Common myeloid progenitor, CD34-positive (primary cell): ENCODE data around the gene PIK3IP1.

Source experiments
- CTCF ChIA-PET: fragments of 350-600 bp; sonication (Branson Sonifier 250); formaldehyde crosslinking; loops from one replicate; lab custom pipeline; 2021; ENCODE audit warnings: antibody characterized with exemption; lab: Charles Lee
- POLR2A ChIA-PET: fragments of 350-600 bp; sonication (Branson Sonifier 250); formaldehyde crosslinking; loops from one replicate; lab custom pipeline; 2021; ENCODE audit warnings: antibody characterized with exemption; lab: Charles Lee
- DNase-seq, 3 donors: peaks; one replicate each; pipeline versions ENCODE4 v3.0.0 to v3.0.0-alpha.2; 2013
- H3K27ac ChIP-seq, 2 experiments: 1 replicate in 1 of 2; 2 replicates in 1 of 2; pipeline ENCODE4 v1.7.0; 2013; ENCODE audit warnings: inconsistent platforms in 2 of 2, low read length in 2 of 2, mild to moderate bottlenecking in 2 of 2, low read depth in 1 of 2, moderate library complexity in 1 of 2; ENCODE audit not compliant: severe bottlenecking in 2 of 2, insufficient read depth in 1 of 2, poor library complexity in 1 of 2
- H3K27me3 ChIP-seq, 5 experiments: replicated peaks in 2 of 5; 1 replicate in 3 of 5; 2 replicates in 2 of 5; pipeline versions ENCODE4 v1.6.1 to v1.7.0; 2013; ENCODE audit warnings: low read length in 4 of 5, mild to moderate bottlenecking in 2 of 5, moderate library complexity in 2 of 5, inconsistent platforms in 1 of 5; ENCODE audit not compliant: insufficient read depth in 5 of 5, control insufficient read depth in 4 of 5
- H3K36me3 ChIP-seq, 4 experiments: 1 replicate in 2 of 4; 2 replicates in 2 of 4; pipeline versions ENCODE4 v1.6.1 to v1.7.0; 2013; ENCODE audit warnings: low read length in 3 of 4, control low read depth in 1 of 4, mild to moderate bottlenecking in 1 of 4; ENCODE audit not compliant: control insufficient read depth in 4 of 4, insufficient read depth in 4 of 4
- H3K4me1 ChIP-seq, 4 experiments: 1 replicate in 3 of 4; 2 replicates in 1 of 4; pipeline versions ENCODE4 v1.6.1 to v1.7.1; 2013; ENCODE audit warnings: low read length in 3 of 4, mild to moderate bottlenecking in 3 of 4, control low read depth in 1 of 4, inconsistent platforms in 1 of 4, moderate library complexity in 1 of 4; ENCODE audit not compliant: control insufficient read depth in 4 of 4, insufficient read depth in 4 of 4; ENCODE audit errors: control extremely low read depth in 1 of 4
- H3K4me3 ChIP-seq, 7 experiments: 1 replicate in 4 of 7; 2 replicates in 3 of 7; pipeline versions ENCODE4 v1.5.1 to v1.7.0; 2013; ENCODE audit warnings: mild to moderate bottlenecking in 7 of 7, low read length in 6 of 7, moderate library complexity in 6 of 7, inconsistent platforms in 2 of 7, low read depth in 2 of 7, control low read depth in 1 of 7; ENCODE audit not compliant: insufficient read depth in 4 of 7, control insufficient read depth in 1 of 7; ENCODE audit errors: extremely low read depth in 1 of 7
- H3K9me3 ChIP-seq, 5 experiments: 1 replicate in 4 of 5; 2 replicates in 1 of 5; pipeline versions ENCODE4 v1.6.1 to v1.7.1; 2013; ENCODE audit warnings: low read length in 4 of 5, mild to moderate bottlenecking in 2 of 5, inconsistent platforms in 1 of 5, low read depth in 1 of 5, moderate library complexity in 1 of 5; ENCODE audit not compliant: control insufficient read depth in 4 of 5, insufficient read depth in 2 of 5; ENCODE audit errors: control extremely low read depth in 1 of 5
- WGBS: methylation state at CpG from one replicate; pipeline ENCODE4 v1.1.5; 2013; ENCODE audit not compliant: insufficient coverage; 5-methylcytosine and 5-hydroxymethylcytosine counted together

Gene PIK3IP1

DNA sequence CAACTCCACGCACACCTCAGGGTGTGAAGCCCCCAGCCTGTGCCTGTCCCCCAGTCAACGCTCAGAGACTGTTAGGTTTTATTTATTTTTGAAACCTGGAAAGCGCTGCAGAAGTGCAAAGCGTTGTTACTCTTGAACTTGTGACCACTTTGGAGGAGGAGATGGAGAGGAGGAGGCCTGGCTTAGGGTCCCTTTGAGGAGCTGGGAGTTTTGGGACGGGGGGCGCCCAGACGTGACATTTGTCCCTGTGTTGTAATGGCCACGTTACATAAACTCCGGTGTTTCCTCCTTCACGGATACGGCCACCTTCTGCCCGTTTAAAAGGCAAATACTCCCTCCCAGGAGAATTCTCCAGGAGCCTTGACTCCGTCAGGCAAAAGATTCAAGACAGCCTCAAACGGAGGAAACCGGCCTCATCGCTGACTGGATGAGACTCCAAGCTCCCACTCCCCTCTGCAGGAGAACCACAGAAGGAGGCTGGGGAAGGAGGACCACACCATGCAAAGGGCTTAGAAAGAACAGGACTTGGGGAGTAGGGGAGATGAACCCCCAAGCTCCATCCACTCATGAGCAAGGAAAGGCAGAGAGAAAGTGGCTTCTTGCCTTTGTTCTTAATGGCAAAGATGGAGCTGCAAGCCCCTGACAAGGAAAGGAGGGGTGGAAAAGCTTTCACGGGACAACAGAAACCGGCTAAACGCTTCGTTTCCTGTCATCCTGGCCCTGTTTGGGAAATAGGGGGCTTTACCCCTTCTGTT lies 630 bp downstream of the PIK3IP1 start:
- 0% methylated on average over 13 of the region's 20 CpGs for WGBS
- peak overlapping the region; percentile 61 to 82 for H3K27ac ChIP-seq
- peaks cover 10 to 93% (median 63%) of the 10 kb centered on the region in 4 experiments for H3K4me1 ChIP-seq
- ChIA-PET POLR2A (interaction anchor here (1.3 kb wide), 1 partner anchor 22 kb away, joined by 5 read pairs; no protein-coding TSS in a partner anchor), CTCF (interaction anchor here (0.9 to 14.7 kb wide), 8 partner anchors 10 to 200 kb away, joined by 3 to 128 read pairs (median 7); no protein-coding TSS in a partner anchor)
- H3K27me3 ChIP-seq: no peaks in the 10 kb centered on the region
- peak in 1 of 3 donors; percentile 28 for DNase-seq
- peaks cover 0 to 20% (median 6%) of the 10 kb centered on the region in 4 experiments for H3K36me3 ChIP-seq
- peak overlapping the region; percentile 75 to 97 (median 91) for H3K4me3 ChIP-seq
- no peaks in the 10 kb centered on the region for H3K9me3 ChIP-seq

- DNase-seq: peak; percentile 81 to 94 (median 91)
- Histone ChIP-seq H3K9me3 (no peaks in the 10 kb centered on the region), H3K36me3 (peaks cover 0 to 22% (median 6%) of the 10 kb centered on the region in 4 experiments), H3K27ac (peak overlapping the region; percentile 61 to 84), H3K4me1 (peaks cover 12 to 93% (median 70%) of the 10 kb centered on the region in 4 experiments), H3K4me3 (peak overlapping the region; percentile 75 to 97 (median 91)), H3K27me3 (no peaks in the 10 kb centered on the region)
- CTCF ChIA-PET: interaction anchor here (0.7 to 14.7 kb wide), 10 partner anchors 11 to 322 kb away, joined by 3 to 128 read pairs (median 4); partner anchors contain the start of genes MORC2 and RNF185
- POLR2A ChIA-PET: interaction anchor here (0.7 to 2.0 kb wide), 6 partner anchors 9 to 56 kb away, joined by 4 to 9 read pairs (median 5); partner anchors contain the start of gene PATZ1
- WGBS: under 1% methylated on average over 75 of the region's 95 CpGs
Observed at GRCh38 chr22:31290494-31291471, 1.5 kb downstream of the PIK3IP1 start.

- Histone ChIP-seq H3K36me3 (peaks cover under 1 to 35% (median 8%) of the 10 kb centered on the region in 4 experiments), H3K4me3 (peak overlapping the region in 4 of 7 experiments; percentile 51 to 97 (median 94)), H3K27ac (peak overlapping the region in 1 of 2 experiments; percentile 84), H3K9me3 (no peaks in the 10 kb centered on the region), H3K27me3 (no peaks in the 10 kb centered on the region), H3K4me1 (peaks cover 17 to 97% (median 81%) of the 10 kb centered on the region in 4 experiments)
- WGBS: 87% methylated on average over 7 of the region's 13 CpGs
- no peak for DNase-seq
- ChIA-PET POLR2A (interaction anchor here (1.5 to 2.0 kb wide), 3 partner anchors 8 to 54 kb away, joined by 4 to 9 read pairs (median 8); no protein-coding TSS in a partner anchor), CTCF (interaction anchor here (1.0 to 14.7 kb wide), 6 partner anchors 8 to 50 kb away, joined by 3 to 128 read pairs (median 10); no protein-coding TSS in a partner anchor)
Observed at GRCh38 chr22:31289344-31289743, 2.9 kb downstream of the PIK3IP1 start.

GRCh38 chr22:31288496-31289240 lies 3.6 kb downstream of the PIK3IP1 start:
- Histone ChIP-seq H3K27me3 (no peaks in the 10 kb centered on the region), H3K4me1 (peaks cover 19 to 96% (median 83%) of the 10 kb centered on the region in 4 experiments), H3K27ac (no peak overlapping the region), H3K36me3 (peaks cover 3 to 42% (median 11%) of the 10 kb centered on the region in 4 experiments), H3K9me3 (no peaks in the 10 kb centered on the region), H3K4me3 (no peak overlapping the region)
- ChIA-PET CTCF (interaction anchor here (1.0 to 14.7 kb wide), 7 partner anchors 8 to 206 kb away, joined by 3 to 128 read pairs (median 4); no protein-coding TSS in a partner anchor), POLR2A (no interaction called here)
- WGBS: 66% methylated on average over 5 of the region's 5 CpGs
- DNase-seq: no peak

DNA sequence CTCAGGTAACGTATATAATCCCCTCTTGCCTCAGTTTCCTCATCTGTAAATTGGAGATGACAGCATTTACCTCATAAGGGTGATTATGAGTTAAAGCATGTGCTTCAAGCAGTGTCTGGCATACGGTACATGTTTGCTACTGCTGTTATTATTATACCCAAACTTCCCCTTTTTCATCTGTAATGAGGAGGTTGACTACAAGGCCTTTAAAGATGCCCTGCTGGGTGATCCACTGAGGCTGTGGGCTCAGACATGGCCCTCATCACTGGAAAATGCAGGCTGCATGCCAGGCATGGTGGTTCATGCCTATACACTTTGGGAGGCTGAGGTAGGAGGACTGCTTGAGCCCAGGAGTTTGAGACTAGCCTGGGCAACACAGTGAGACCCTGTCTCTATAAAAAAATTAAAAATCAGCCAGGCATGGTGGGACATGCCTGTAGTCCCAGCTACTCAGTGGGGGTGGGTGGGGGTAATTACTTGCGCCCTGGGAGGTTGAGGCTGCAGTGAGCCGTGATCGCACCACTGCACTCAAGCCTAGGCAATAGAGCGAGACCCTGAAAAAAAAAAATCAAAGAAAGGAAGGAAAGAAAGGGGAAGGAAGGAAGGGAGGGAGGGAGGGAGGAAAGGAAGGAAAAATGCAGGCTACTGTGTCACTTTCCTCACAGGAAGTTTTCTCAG lies 4.3 kb downstream of the PIK3IP1 start:
- ChIA-PET POLR2A (no interaction called here), CTCF (interaction anchor here (1.2 to 5.2 kb wide), 3 partner anchors 14 to 205 kb away, joined by 3 to 24 read pairs (median 15); no protein-coding TSS in a partner anchor)
- H3K4me3 ChIP-seq: no peak overlapping the region
- H3K9me3 ChIP-seq: no peaks in the 10 kb centered on the region
- 100% methylated on average over 2 of the region's 6 CpGs for WGBS
- H3K36me3 ChIP-seq: peaks cover 3 to 49% (median 17%) of the 10 kb centered on the region in 4 experiments
- no peaks in the 10 kb centered on the region for H3K27me3 ChIP-seq
- peaks cover 19 to 90% (median 79%) of the 10 kb centered on the region in 4 experiments for H3K4me1 ChIP-seq
- DNase-seq: peak in 2 of 3 donors; percentile 56 to 65
- H3K27ac ChIP-seq: peak overlapping the region; percentile 37 to 47
